Heart left ventricle (tissue), 16 donors: Measurements from ENCODE around the gene PRRX2. TPM values are rescaled to one million over a fixed set of nuclear protein-coding genes. Genes with fewer than 3 reads are reported as not detected.
A peak's percentile ranks its signal among the peaks of the same experiment; 100 is the strongest.

Experiments used
- ATAC-seq, 4 donors: fragments of 200-7000 bp; cut with Tn5 transposase; one replicate each; pipeline ENCODE4 v1.9.1; 2020 to 2022; ENCODE audit warnings: moderate library complexity in 4 of 4, mild to moderate bottlenecking in 3 of 4, moderate number of reproducible peaks in 1 of 4
- DNase-seq, 5 donors: peaks; one replicate each; pipeline ENCODE4 v3.0.0-alpha.2; 2020
- H3K27ac ChIP-seq, 12 donors: fragments of 200-600 bp; sonication (generic) in 4 of 12; one replicate each; pipeline versions ENCODE4 v1.5.0 to v1.8.0; 2016 to 2022; ENCODE audit warnings: mild to moderate bottlenecking in 2 of 12
- H3K27me3 ChIP-seq, 9 donors: fragments of 200-600 bp; sonication (generic) in 2 of 9; one replicate each; pipeline versions ENCODE4 v1.5.1 to v1.8.0; 2016 to 2022; ENCODE audit warnings: mild to moderate bottlenecking in 3 of 9
- H3K36me3 ChIP-seq, 9 donors: fragments of 200-600 bp; sonication (generic) in 2 of 9; one replicate each; pipeline versions ENCODE4 v1.5.0 to v1.8.0; 2018 to 2022; ENCODE audit warnings: mild to moderate bottlenecking in 2 of 9
- H3K4me1 ChIP-seq, 12 donors: fragments of 200-600 bp; sonication (generic) in 4 of 12; one replicate each; pipeline versions ENCODE4 v1.5.0 to v1.8.0; 2016 to 2022; ENCODE audit warnings: mild to moderate bottlenecking in 3 of 12
- H3K4me3 ChIP-seq, 12 donors: fragments of 200-600 bp; sonication (generic) in 4 of 12; one replicate each; pipeline versions ENCODE4 v1.5.0 to v1.8.0; 2017 to 2022; ENCODE audit warnings: mild to moderate bottlenecking in 9 of 12, moderate library complexity in 4 of 12
- H3K9me3 ChIP-seq, 12 donors: fragments of 200-600 bp; sonication (generic) in 4 of 12; one replicate each; pipeline versions ENCODE4 v1.5.0 to v1.8.0; 2016 to 2022; ENCODE audit warnings: mild to moderate bottlenecking in 1 of 12
- POLR2A ChIP-seq, 2 donors: fragments of 450-650 bp; IDR thresholded peaks; one replicate each; pipeline ENCODE4 v1.6.1; 2017; ENCODE audit warnings: antibody characterized with exemption in 2 of 2, mild to moderate bottlenecking in 2 of 2, moderate library complexity in 2 of 2
- WGBS, 4 donors: extraction: QIAGEN DNeasy Blood & Tissue Kit in 2 of 4; methylation state at CpG; one replicate each; pipeline versions ENCODE4 v1.1.5 to v1.1.7; 2013 to 2018; 5-methylcytosine and 5-hydroxymethylcytosine counted together
- intact Hi-C, 10 donors: fragments of 100-400 bp; cut with DNase I; formaldehyde crosslinking; loops; one replicate each; pipeline versions ENCODE4 v1.11.1 to v1.14.2; 2022
- polyA plus RNA-seq, 2 donors: library from polyadenylated mRNA; stranded (reverse); fragments of 200-250 nt; gene quantifications; one replicate each; pipeline ENCODE4 v1.2.3, GENCODE V29; 2013
- total RNA-seq, 9 donors: library from RNA; depleted of rRNA in 2 of 9; stranded (reverse); fragments of >200 nt in 2 of 9; fragmentation: NEBNext Ultra II Directional in 3 of 9; extraction: Animal tissue kit (Norgen Biotek cat#: 25700) in 3 of 9; gene quantifications; one replicate each; pipeline versions ENCODE4 v1.1.0 to v1.2.4, GENCODE V29; 2016 to 2023
- TF ChIP-seq, protein P1 (sequence below), 12 donors: fragments of 200-600 bp; sonication (generic) in 4 of 12; IDR thresholded peaks; one replicate each; pipeline versions ENCODE4 v1.5.0 to v1.8.0; 2018 to 2022; ENCODE audit warnings: antibody characterized with exemption in 12 of 12, mild to moderate bottlenecking in 5 of 12
- donor health status: ischemic (EF 13 %, LVEDD 7.1; RV severe dilation, severe dysfunction).
- donor health status: healthy with polysubstance abuse.
- donor health status: DM: no; HTN: yes; CAD: no.
- donor health status: DM: no; HTN: no; CAD: no.
- donor health status: ischemic (EF 25% LVEDD 6.9; RV normal size, moderate dysfunction).
- donor health status: ischemic (EF 25% LVEDD 5.7; RV mildly dilated, moderate dysfunction).
- donor health status: healthy.
- donor health status: DM: yes; HTN: yes; CAD: no.
- donor health status: ischemic (EF 35%, LVEDD 5.7; RV mildly dilated, moderate dysfunction).
- donor health status: nonischemic (EF 11% LVEDD 7.7; RV severe dilation, severe dysfunction).
- donor health status: DM: yes; HTN: yes; CAD: no.
- donor health status: PGD.
- donor health status: ischemic (EF 29% LVEDD 5.4; RV normal size, mild dysfunction).
- donor health status: nonischemic (EF 23%, LVEDD 6.1; RV moderate dilation, normal function).

PRRX2 gene
- total and polyA plus RNA-seq, 11 donors = 0.22 to 1.5 (median 0.75) TPM; not detected in 1

DNA sequence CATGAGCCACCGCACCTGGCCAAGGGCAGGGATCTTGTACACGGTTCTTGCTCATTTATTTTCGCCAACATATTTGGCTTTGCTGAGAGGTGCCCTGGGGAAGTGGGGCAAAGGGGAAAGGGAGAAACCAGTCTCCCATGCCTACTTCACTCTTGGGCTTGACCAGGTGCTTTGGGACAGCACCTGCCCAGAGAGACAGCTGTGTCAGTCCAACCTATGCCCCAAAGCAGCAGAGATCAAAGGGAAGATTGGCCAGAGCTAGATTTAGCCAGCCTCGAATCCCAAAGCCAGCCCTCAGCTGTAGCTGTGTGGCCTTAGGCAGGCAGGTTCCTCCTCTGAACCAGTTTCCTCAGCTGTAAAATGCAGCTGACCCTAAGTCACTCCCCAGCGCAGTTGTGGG, 89.7 kb downstream of the PRRX2 start:
- no peak overlapping the region for H3K27ac ChIP-seq
- no peak for DNase-seq
- no peak for ATAC-seq
- intact Hi-C loops = no loop called here
- WGBS, 4 donors = 86 to 88% (median 88%) methylated on average over 5 of the region's 5 CpGs
- TF ChIP-seq, protein P1, sequence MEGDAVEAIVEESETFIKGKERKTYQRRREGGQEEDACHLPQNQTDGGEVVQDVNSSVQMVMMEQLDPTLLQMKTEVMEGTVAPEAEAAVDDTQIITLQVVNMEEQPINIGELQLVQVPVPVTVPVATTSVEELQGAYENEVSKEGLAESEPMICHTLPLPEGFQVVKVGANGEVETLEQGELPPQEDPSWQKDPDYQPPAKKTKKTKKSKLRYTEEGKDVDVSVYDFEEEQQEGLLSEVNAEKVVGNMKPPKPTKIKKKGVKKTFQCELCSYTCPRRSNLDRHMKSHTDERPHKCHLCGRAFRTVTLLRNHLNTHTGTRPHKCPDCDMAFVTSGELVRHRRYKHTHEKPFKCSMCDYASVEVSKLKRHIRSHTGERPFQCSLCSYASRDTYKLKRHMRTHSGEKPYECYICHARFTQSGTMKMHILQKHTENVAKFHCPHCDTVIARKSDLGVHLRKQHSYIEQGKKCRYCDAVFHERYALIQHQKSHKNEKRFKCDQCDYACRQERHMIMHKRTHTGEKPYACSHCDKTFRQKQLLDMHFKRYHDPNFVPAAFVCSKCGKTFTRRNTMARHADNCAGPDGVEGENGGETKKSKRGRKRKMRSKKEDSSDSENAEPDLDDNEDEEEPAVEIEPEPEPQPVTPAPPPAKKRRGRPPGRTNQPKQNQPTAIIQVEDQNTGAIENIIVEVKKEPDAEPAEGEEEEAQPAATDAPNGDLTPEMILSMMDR (IDR thresholded peaks at IDR 0.05) = no peak
- no peak for TF ChIP-seq POLR2A (IDR thresholded peaks at IDR 0.05)
- no peak overlapping the region for H3K4me3 ChIP-seq
- H3K4me1 ChIP-seq = peaks cover 0 to 37% (median 22%) of the 10 kb centered on the region in 12 donors
- peaks cover 0 to 17% (median 0%) of the 10 kb centered on the region in 9 donors for H3K27me3 ChIP-seq
- H3K36me3 ChIP-seq = no peaks in the 10 kb centered on the region
- H3K9me3 ChIP-seq = no peaks in the 10 kb centered on the region

DNA sequence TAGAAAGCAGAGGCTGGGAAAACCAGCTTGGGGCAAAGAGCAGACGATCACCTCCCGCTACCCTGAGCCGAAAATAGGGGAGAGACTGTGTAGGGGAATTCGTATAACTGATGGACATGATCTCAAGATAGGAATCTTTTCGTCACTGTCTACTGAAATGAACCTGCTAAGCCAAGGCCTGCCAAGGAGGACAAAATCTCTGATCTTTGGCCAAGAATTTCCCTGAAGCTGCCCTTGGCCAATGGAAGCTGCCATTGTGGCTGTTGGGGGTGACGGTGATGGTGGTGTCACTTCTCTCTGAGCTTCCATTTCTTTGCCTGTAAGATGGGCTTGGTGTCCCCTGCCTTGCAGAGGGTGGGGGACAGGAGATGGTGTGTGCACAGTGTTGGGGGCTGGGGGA, 90.7 kb downstream of the PRRX2 start:
- peaks cover 0 to 37% (median 23%) of the 10 kb centered on the region in 12 donors for H3K4me1 ChIP-seq
- 90 to 95% (median 93%) methylated on average over 6 of the region's 6 CpGs for whole genome bisulfite sequencing, 4 donors
- no peaks in the 10 kb centered on the region for H3K36me3 ChIP-seq
- DNase-seq (no peak), ATAC-seq (no peak)
- TF ChIP-seq, protein P1 (IDR thresholded peaks at IDR 0.05) = no peak
- TF ChIP-seq POLR2A (IDR thresholded peaks at IDR 0.05) = no peak
- intact Hi-C loops = no loop called here
- H3K9me3 ChIP-seq = no peaks in the 10 kb centered on the region
- H3K4me3 ChIP-seq = no peak overlapping the region
- H3K27ac ChIP-seq = no peak overlapping the region
- H3K27me3 ChIP-seq = peaks cover 0 to 17% (median 0%) of the 10 kb centered on the region in 9 donors

DNA sequence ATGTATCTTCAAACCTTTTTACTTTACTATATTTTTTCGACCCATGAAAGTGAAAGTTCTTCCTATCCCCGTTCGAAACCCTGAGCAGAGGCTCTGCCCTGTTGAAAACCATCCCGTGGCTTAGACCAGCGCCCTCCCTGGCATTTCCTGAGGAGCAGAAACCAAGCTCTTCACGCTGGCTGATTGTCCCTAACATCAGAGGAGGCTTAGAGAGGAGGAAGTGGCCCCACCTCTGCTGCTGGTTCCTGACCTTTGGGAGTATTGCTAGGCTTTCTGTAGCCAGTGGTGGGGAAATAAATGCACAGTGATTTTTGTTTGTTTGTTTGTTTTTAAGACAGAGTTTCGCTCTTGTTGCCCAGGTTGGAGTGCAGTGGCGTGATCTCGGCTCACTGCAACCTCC, 91.6 kb downstream of the PRRX2 start:
- TF ChIP-seq, protein P1 (IDR thresholded peaks at IDR 0.05) = no peak
- no peak for TF ChIP-seq POLR2A (IDR thresholded peaks at IDR 0.05)
- Histone ChIP-seq H3K9me3 (no peaks in the 10 kb centered on the region), H3K27me3 (peaks cover 0 to 14% (median 0%) of the 10 kb centered on the region in 9 donors), H3K4me1 (peaks cover 0 to 38% (median 17%) of the 10 kb centered on the region in 12 donors), H3K27ac (peak overlapping the region in 1 of 12 donors; percentile 19), H3K4me3 (no peak overlapping the region), H3K36me3 (no peaks in the 10 kb centered on the region)
- no peak for DNase-seq
- 67 to 76% (median 69%) methylated on average over 9 of the region's 9 CpGs for WGBS, 4 donors
- intact Hi-C loops = no loop called here
- peak in 1 of 4 donors; percentile 25 for ATAC-seq

DNA sequence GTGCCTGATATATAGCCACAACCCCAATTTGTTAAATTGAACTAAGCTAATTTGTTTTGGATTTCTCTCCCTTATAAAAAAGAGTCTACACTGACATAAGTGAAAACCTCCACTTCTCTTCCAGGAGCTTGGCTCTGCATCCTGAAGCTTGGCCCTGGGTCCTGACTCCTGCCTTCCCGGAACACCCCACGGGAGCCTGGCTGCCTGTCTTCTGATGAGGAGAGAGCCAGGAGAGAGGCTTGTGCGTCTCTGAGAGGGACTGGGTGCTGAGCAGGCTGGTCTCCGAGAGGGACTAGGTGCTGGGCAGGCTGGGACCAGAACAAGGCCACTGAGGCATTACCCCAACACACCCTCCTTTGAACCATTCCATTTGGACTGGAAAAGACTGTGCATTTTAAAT, 93.9 kb downstream of the PRRX2 start:
- TF ChIP-seq, protein P1 (IDR thresholded peaks at IDR 0.05) = no peak
- no peak for TF ChIP-seq POLR2A (IDR thresholded peaks at IDR 0.05)
- Histone ChIP-seq H3K4me3 (no peak overlapping the region), H3K27me3 (no peaks in the 10 kb centered on the region), H3K9me3 (no peaks in the 10 kb centered on the region), H3K36me3 (no peaks in the 10 kb centered on the region), H3K27ac (peak overlapping the region in 1 of 12 donors; percentile 22), H3K4me1 (peaks cover 0 to 37% (median 10%) of the 10 kb centered on the region in 12 donors)
- intact Hi-C loops = no loop called here
- 64 to 73% (median 65%) methylated on average over 4 of the region's 4 CpGs for WGBS, 4 donors
- ATAC-seq (no peak), DNase-seq (no peak)
